Calu3 (cell line): ENCODE measurements around the gene NSRP1. TPM values are rescaled to one million over a fixed set of nuclear protein-coding genes. Genes with fewer than 3 reads are reported as not detected.
"Not testable (repeated sequence)": the region's sequence is repeated elsewhere in the genome, so short reads cannot be mapped to it uniquely, and the experiment has no call there.

ENCODE experiments used
- BruUV-seq: library from RNA; stranded (reverse); fragments of 400-500 nt; replicated peaks from 2 replicates; lab custom pipeline; 2021; lab: Mats Ljungman, UMichigan
- CTCF ChIA-PET: fragments of 300-600 bp; sonication (Branson Sonifier 250); formaldehyde crosslinking; loops from one replicate; lab custom pipeline; 2022; ENCODE audit warnings: antibody characterized with exemption; lab: Charles Lee
- DNase-seq: peaks from one replicate; pipeline ENCODE4 v3.0.0; 2022
- H3K27ac Mint-ChIP-seq: one replicate; pipeline ENCODE4 v1.8.0; 2022; ENCODE audit warnings: mixed read lengths; ENCODE audit not compliant: unreplicated experiment
- H3K27me3 Mint-ChIP-seq: one replicate; pipeline ENCODE4 v1.8.0; 2022; ENCODE audit warnings: mixed read lengths; ENCODE audit not compliant: unreplicated experiment
- H3K36me3 Mint-ChIP-seq: one replicate; pipeline ENCODE4 v1.8.0; 2022; ENCODE audit warnings: mild to moderate bottlenecking, moderate library complexity, mixed read lengths; ENCODE audit not compliant: insufficient read depth, unreplicated experiment
- H3K4me1 Mint-ChIP-seq: one replicate; pipeline ENCODE4 v1.8.0; 2022; ENCODE audit warnings: mild to moderate bottlenecking, low read depth, mixed read lengths; ENCODE audit not compliant: unreplicated experiment
- H3K4me3 Mint-ChIP-seq: one replicate; pipeline ENCODE4 v1.8.0; 2022; ENCODE audit warnings: mild to moderate bottlenecking, low read depth, moderate library complexity, mixed read lengths; ENCODE audit not compliant: unreplicated experiment
- H3K9me3 Mint-ChIP-seq: one replicate; pipeline ENCODE4 v1.8.0; 2022; ENCODE audit warnings: low read depth, mixed read lengths; ENCODE audit not compliant: unreplicated experiment
- intact Hi-C: fragments of 100-400 bp; cut with micrococcal nuclease; formaldehyde crosslinking; loops from one replicate; pipeline ENCODE4 v1.10.0; 2022; ENCODE audit not compliant: unreplicated experiment
- total RNA-seq: library from RNA; stranded (reverse); gene quantifications from 2 replicates; pipeline ENCODE4 v1.2.3, GENCODE V29; 2022
- TF ChIP-seq, protein P1 (sequence below): fragments of 200-600 bp; IDR thresholded peaks from one replicate; pipeline ENCODE4 v1.8.0; 2022; ENCODE audit warnings: antibody characterized with exemption; ENCODE audit not compliant: unreplicated experiment

NSRP1 gene
- total RNA-seq, 1 experiment from 2014 or later, result 27.5 TPM

DNA sequence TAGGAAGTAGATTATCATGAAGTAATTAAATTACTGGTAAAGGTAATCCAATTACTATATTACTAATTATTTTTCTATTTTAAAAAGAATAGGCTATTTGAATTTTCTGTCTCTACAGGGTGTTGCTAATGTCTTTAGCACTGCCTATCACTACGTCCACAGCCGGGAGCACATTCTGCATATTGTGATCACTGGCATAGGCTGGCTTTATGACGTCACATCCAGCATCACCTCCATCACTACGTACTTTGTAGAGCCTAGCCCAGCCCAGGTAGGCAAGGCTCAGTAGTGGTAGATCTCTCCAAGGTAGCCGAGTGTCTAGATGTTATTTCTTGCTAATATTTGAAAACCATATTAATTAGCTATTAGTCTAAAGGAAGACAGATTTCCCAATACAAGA lies 33.8 kb upstream of the NSRP1 start:
- TF ChIP-seq, protein P1, sequence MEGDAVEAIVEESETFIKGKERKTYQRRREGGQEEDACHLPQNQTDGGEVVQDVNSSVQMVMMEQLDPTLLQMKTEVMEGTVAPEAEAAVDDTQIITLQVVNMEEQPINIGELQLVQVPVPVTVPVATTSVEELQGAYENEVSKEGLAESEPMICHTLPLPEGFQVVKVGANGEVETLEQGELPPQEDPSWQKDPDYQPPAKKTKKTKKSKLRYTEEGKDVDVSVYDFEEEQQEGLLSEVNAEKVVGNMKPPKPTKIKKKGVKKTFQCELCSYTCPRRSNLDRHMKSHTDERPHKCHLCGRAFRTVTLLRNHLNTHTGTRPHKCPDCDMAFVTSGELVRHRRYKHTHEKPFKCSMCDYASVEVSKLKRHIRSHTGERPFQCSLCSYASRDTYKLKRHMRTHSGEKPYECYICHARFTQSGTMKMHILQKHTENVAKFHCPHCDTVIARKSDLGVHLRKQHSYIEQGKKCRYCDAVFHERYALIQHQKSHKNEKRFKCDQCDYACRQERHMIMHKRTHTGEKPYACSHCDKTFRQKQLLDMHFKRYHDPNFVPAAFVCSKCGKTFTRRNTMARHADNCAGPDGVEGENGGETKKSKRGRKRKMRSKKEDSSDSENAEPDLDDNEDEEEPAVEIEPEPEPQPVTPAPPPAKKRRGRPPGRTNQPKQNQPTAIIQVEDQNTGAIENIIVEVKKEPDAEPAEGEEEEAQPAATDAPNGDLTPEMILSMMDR, result no peak
- H3K27me3 Mint-ChIP-seq, result peaks cover 77% of the 10 kb centered on the region
- no peaks in the 10 kb centered on the region for H3K9me3 Mint-ChIP-seq
- no peaks in the 10 kb centered on the region for H3K36me3 Mint-ChIP-seq
- CTCF ChIA-PET, result interaction anchor here (1.2 kb wide), 1 partner anchor 10 kb away, joined by 3 read pairs; no protein-coding TSS in a partner anchor
- no peak overlapping the region for H3K27ac Mint-ChIP-seq
- H3K4me3 Mint-ChIP-seq, result no peak overlapping the region
- no peak for DNase-seq
- intact Hi-C loops, result no loop called here
- H3K4me1 Mint-ChIP-seq, result no peaks in the 10 kb centered on the region
- no TSS peak for BruUV-seq

DNA sequence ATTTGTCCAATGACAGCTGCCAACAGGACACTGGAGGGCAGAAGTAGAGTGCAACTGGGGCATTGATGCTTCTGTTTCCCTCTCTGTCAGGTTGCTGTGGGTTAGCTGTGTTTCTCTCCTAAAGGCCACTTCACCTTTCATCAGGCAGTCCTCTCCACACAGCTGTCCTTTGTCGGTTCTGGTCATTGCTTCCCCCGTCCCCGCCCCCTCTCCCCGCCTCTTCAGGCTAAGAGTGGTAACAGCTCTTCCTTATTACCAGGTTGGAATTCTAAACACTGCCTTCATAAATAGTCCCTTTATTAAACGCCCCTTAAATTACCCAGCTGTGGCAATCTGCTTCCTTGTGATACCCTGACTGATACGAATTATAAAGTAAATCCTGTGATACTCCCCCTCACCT lies 31.8 kb upstream of the NSRP1 start:
- intact Hi-C loops, result no loop called here
- Mint-ChIP-seq H3K4me3 (no peak overlapping the region), H3K9me3 (no peaks in the 10 kb centered on the region), H3K4me1 (no peaks in the 10 kb centered on the region), H3K27me3 (peaks cover 63% of the 10 kb centered on the region), H3K27ac (no peak overlapping the region), H3K36me3 (no peaks in the 10 kb centered on the region)
- TF ChIP-seq, protein P1, result no peak
- CTCF ChIA-PET, result interaction anchor here (1.9 kb wide), 1 partner anchor 9 kb away, joined by 8 read pairs; no protein-coding TSS in a partner anchor
- no TSS peak for BruUV-seq
- DNase-seq, result no peak

DNA sequence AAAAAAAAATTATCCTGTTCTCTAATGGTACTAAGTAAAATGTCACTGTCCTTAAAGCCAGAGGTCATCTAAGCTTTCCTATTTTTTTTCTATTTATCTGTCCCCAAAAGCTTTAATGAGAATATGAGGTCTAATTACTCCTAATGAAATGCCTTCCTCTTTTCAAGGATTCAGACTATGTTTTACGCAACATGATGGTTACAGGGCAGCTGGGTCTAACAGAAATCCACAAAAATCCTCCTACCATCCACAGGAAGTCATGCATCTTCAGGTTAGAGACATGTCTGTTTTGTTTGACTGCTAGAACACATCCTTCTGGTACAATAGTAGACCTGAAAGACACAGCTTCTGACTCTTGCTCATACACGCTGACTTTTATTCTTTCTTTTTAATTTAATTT lies 29.7 kb upstream of the NSRP1 start:
- no peaks in the 10 kb centered on the region for H3K4me1 Mint-ChIP-seq
- no peaks in the 10 kb centered on the region for H3K36me3 Mint-ChIP-seq
- H3K4me3 Mint-ChIP-seq, result no peak overlapping the region
- peaks cover 69% of the 10 kb centered on the region for H3K27me3 Mint-ChIP-seq
- no TSS peak for BruUV-seq
- CTCF ChIA-PET, result no interaction called here
- intact Hi-C loops, result no loop called here
- TF ChIP-seq, protein P1, result no peak
- H3K27ac Mint-ChIP-seq, result no peak overlapping the region
- no peaks in the 10 kb centered on the region for H3K9me3 Mint-ChIP-seq
- no peak for DNase-seq

DNA sequence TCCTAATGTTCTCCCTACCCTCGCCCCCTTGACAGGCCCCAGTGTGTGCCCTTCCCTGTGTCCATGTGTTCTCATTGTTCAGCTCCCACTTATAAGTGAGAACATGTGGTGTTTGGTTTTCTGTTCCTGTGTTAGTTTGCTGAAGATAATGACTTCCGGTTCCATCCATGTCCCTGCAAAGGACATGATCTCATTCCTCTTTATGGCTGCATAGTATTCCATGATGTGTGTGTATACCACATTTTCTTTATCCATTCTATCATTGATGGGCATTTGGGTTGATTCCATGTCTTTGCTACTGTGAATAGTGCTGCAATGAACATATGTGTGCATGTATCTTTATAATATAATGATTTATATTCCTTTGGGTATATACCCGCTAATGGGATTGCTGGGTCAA lies 29.2 kb upstream of the NSRP1 start:
- H3K4me3 Mint-ChIP-seq, intact Hi-C loops, CTCF ChIA-PET, H3K27ac Mint-ChIP-seq, H3K9me3 Mint-ChIP-seq, DNase-seq, BruUV-seq, H3K4me1 Mint-ChIP-seq, H3K36me3 Mint-ChIP-seq: not testable (repeated sequence)
- peaks cover 74% of the 10 kb centered on the region for H3K27me3 Mint-ChIP-seq

DNA sequence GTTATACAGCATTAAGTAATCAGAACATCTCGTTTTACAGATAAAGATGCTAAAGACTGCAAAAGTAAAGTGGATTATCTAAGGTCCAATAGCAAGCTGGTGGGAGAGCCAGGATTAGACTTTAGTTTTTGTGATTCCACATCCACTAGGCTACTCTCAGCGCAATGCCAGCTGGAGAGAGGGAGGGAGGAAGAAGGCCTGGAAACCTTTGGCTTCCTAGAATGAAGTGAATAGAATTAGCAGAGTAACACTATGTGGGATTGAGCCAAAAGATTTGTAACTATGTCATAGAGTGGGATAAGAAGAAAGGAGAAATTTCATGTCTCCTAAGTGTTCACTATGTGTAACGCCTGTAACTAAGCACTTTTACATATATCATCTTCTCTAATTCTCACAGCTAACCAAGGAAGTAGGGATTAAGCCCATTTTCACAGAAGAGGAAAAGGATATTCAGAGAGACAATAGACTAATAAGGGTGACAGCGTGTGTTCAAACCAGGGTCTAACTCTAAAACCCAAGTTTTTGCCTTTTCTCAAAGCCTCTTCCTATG lies 25.4 kb upstream of the NSRP1 start:
- Mint-ChIP-seq H3K27me3 (peaks cover 61% of the 10 kb centered on the region), H3K9me3 (no peaks in the 10 kb centered on the region), H3K36me3 (no peaks in the 10 kb centered on the region), H3K4me1 (peaks cover 7% of the 10 kb centered on the region), H3K27ac (no peak overlapping the region), H3K4me3 (no peak overlapping the region)
- TF ChIP-seq, protein P1, result no peak
- DNase-seq, result no peak
- intact Hi-C loops, result loop anchor here (5.0 kb wide), 3 partner anchors 64 to 359 kb away; partner anchors contain the start of gene SSH2
- CTCF ChIA-PET, result no interaction called here
- no TSS peak for BruUV-seq
